ENCODE measurements around the gene DPCD. TPM values are rescaled to one million over a fixed set of nuclear protein-coding genes. Genes with fewer than 3 reads are reported as not detected.

The DPCD gene
- total and polyA plus RNA-seq, 11 donors, result 16.3 to 42.9 (median 23.8) TPM

- Histone ChIP-seq H3K4me3 (no peak overlapping the region), H3K27me3 (peaks cover 7 to 57% (median 42%) of the 10 kb centered on the region in 9 donors), H3K9me3 (no peaks in the 10 kb centered on the region), H3K4me1 (peaks cover 0 to 17% (median 3%) of the 10 kb centered on the region in 12 donors), H3K36me3 (no peaks in the 10 kb centered on the region), H3K27ac (no peak overlapping the region)
- WGBS, 4 donors, result 87 to 89% (median 88%) methylated on average over 15 of the region's 15 CpGs
- no peak for TF ChIP-seq CTCF (IDR thresholded peaks at IDR 0.05)
- no peak for TF ChIP-seq POLR2A (IDR thresholded peaks at IDR 0.05)
- DNase-seq (peak in 1 of 5 donors; percentile 47), ATAC-seq (no peak)
- intact Hi-C loops (cut with DNase I), result loop anchor here in 3 of 10 donors (10.0 kb wide), 2 partner anchors 260 to 290 kb away; no protein-coding TSS in a partner anchor
Measured at GRCh38 chr10:101564490-101564991, 23.6 kb upstream of the DPCD start.

GRCh38 chr10:101565370-101565900 is 22.7 kb upstream of the DPCD start:
- Histone ChIP-seq H3K27me3 (peaks cover 10 to 62% (median 49%) of the 10 kb centered on the region in 9 donors), H3K27ac (no peak overlapping the region), H3K4me1 (peaks cover 0 to 22% (median 11%) of the 10 kb centered on the region in 12 donors), H3K36me3 (no peaks in the 10 kb centered on the region), H3K9me3 (no peaks in the 10 kb centered on the region), H3K4me3 (no peak overlapping the region)
- intact Hi-C loops (cut with DNase I), result loop anchor here in 7 of 10 donors (5.0 to 10.0 kb wide), 6 partner anchors 261 to 403 kb away; no protein-coding TSS in a partner anchor
- no peak for ATAC-seq
- TF ChIP-seq CTCF (IDR thresholded peaks at IDR 0.05), result no peak
- TF ChIP-seq POLR2A (IDR thresholded peaks at IDR 0.05), result no peak
- 83 to 89% (median 86%) methylated on average over 5 of the region's 5 CpGs for WGBS, 4 donors
- DNase-seq, result peak in 1 of 5 donors; percentile 23

- H3K9me3 ChIP-seq, result no peaks in the 10 kb centered on the region
- WGBS, 4 donors, result 62 to 72% (median 65%) methylated on average over 6 to 8 of the region's 8 CpGs
- DNase-seq (peak in 1 of 5 donors; percentile 41), ATAC-seq (no peak)
- no peaks in the 10 kb centered on the region for H3K36me3 ChIP-seq
- intact Hi-C loops (cut with DNase I), result loop anchor here in 7 of 10 donors (5.0 to 10.0 kb wide), 6 partner anchors 261 to 404 kb away; no protein-coding TSS in a partner anchor
- H3K27ac ChIP-seq, result no peak overlapping the region
- H3K4me1 ChIP-seq, result peaks cover 0 to 27% (median 15%) of the 10 kb centered on the region in 12 donors
- TF ChIP-seq POLR2A (IDR thresholded peaks at IDR 0.05), result no peak
- TF ChIP-seq CTCF (IDR thresholded peaks at IDR 0.05), result no peak
- peaks cover 10 to 62% (median 49%) of the 10 kb centered on the region in 9 donors for H3K27me3 ChIP-seq
- H3K4me3 ChIP-seq, result peak overlapping the region in 5 of 12 donors; percentile 4 to 44 (median 30)
Measured at GRCh38 chr10:101565936-101566332, 22.2 kb upstream of the DPCD start.
